Loucy (cell line): ENCODE data around the gene PPP3CA.
"Not testable (repeated sequence)": the region's sequence is repeated elsewhere in the genome, so short reads cannot be mapped to it uniquely, and the experiment has no call there.

ENCODE experiments used
- H2AFZ ChIP-seq: fragments of 200-600 bp; sonication (generic); 2 replicates; pipeline ENCODE4 v1.6.0; 2016; ENCODE audit warnings: antibody characterized with exemption, mild to moderate bottlenecking, low read length, moderate library complexity
- H3F3A ChIP-seq: fragments of 200-600 bp; 2 replicates; pipeline ENCODE4 v1.6.0; 2016; ENCODE audit warnings: antibody characterized with exemption, low read depth, mild to moderate bottlenecking
- H3K27me3 ChIP-seq: fragments of 200-600 bp; sonication (generic); 2 replicates; pipeline ENCODE4 v1.6.1; 2014; ENCODE audit warnings: low read length, mild to moderate bottlenecking; ENCODE audit not compliant: insufficient read depth, poor library complexity, severe bottlenecking
- H3K36me3 ChIP-seq: fragments of 200-600 bp; sonication (generic); 2 replicates; pipeline ENCODE4 v1.6.1; 2016; ENCODE audit warnings: low read length; ENCODE audit not compliant: insufficient read depth
- H3K4me1 ChIP-seq: fragments of 200-600 bp; sonication (generic); 2 replicates; pipeline ENCODE4 v1.5.1; 2014; ENCODE audit warnings: low read length, mild to moderate bottlenecking; ENCODE audit not compliant: insufficient read depth, poor library complexity, severe bottlenecking
- H3K4me2 ChIP-seq: fragments of 200-600 bp; sonication (generic); 2 replicates; pipeline ENCODE4 v1.6.0; 2014; ENCODE audit warnings: antibody characterized with exemption, low read length, low read depth, mild to moderate bottlenecking; ENCODE audit not compliant: poor library complexity, severe bottlenecking
- H3K4me3 ChIP-seq: fragments of 200-600 bp; sonication (generic); 2 replicates; pipeline ENCODE4 v1.5.1; 2014; ENCODE audit warnings: low read length, mild to moderate bottlenecking, mixed read lengths; ENCODE audit not compliant: poor library complexity, severe bottlenecking
- H3K79me2 ChIP-seq: fragments of 200-600 bp; sonication (generic); 2 replicates; pipeline ENCODE4 v1.6.1; 2014; ENCODE audit warnings: low read length; ENCODE audit not compliant: insufficient read depth
- H3K9ac ChIP-seq: fragments of 200-600 bp; sonication (generic); 2 replicates; pipeline ENCODE4 v1.6.0; 2014; ENCODE audit warnings: mild to moderate bottlenecking, low read depth, low read length, moderate library complexity; ENCODE audit not compliant: poor library complexity, severe bottlenecking
- H3K9me2 ChIP-seq: fragments of 200-600 bp; sonication (generic); replicated peaks from 2 replicates; pipeline ENCODE4 v1.6.1; 2016; ENCODE audit warnings: low read depth, low read length, mixed read lengths
- H3K9me3 ChIP-seq: fragments of 200-600 bp; sonication (generic); 2 replicates; pipeline ENCODE4 v1.6.1; 2014; ENCODE audit warnings: mild to moderate bottlenecking, antibody characterized with exemption, low read length, low read depth; ENCODE audit not compliant: insufficient read depth
- H4K20me1 ChIP-seq: fragments of 200-600 bp; sonication (generic); 2 replicates; pipeline ENCODE4 v1.6.0; 2014; ENCODE audit warnings: antibody characterized with exemption, low read length, mild to moderate bottlenecking; ENCODE audit not compliant: insufficient read depth, poor library complexity, severe bottlenecking
- EZH2phosphoT487 ChIP-seq: fragments of 200-600 bp; IDR thresholded peaks from 2 replicates; pipeline ENCODE4 v1.6.1; 2018; ENCODE audit warnings: antibody characterized with exemption, mild to moderate bottlenecking, moderate library complexity, borderline replicate concordance
- TF ChIP-seq, protein P1 (sequence below): fragments of 200-600 bp; sonication (generic); conservative IDR thresholded peaks from 2 replicates; pipeline ENCODE4 v1.5.1; 2014; ENCODE audit warnings: mild to moderate bottlenecking, antibody characterized with exemption, low read length

The PPP3CA gene

DNA sequence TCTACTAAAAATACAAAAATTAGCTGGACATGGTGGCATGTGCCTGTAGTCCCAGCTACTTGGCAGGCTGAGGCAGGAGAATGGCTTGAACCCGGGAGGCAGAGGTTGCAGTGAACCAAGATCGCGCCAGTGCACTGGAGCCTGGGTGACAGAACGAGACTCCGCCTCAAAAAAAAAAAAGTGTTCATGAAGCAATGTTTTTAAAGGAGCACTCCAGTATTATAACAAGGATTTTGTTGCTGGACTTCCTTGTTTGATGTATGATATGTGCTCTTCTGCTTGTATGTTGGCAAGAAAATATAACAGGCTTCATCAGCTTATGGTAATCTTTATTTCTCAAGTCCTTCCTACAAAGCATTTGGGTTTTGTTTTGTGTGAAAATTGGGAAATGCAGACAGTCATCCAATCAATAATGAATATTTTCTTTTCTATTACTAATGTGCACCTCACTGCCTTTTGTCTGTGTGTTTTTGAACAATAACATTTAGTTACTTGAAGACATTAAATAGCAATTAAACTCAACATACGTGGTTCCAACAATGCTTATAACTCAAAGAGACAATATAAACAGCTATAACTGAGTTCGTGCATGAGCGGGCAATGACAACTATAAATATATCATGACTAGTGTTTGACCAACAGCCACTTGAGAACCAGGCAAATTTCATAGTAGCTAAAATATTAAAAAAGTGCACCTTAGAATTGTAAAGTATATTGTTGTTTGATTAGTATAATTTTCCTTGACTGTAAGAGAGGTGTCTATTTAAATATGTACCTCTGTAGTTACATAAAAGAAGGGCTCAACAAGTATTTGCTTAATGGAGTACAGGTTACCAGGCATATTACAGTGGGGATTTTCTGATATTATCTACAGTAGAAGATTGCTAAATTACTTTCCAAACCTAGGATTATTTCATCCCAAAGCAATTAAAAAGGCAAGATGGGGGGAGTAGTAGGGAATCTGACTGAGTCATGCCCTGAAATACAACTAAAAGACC, 210.7 kb downstream of the PPP3CA start:
- no peaks in the 10 kb centered on the region for H3K27me3 ChIP-seq
- no peaks in the 10 kb centered on the region for H3K9me2 ChIP-seq
- no peaks in the 10 kb centered on the region for H4K20me1 ChIP-seq
- no peaks in the 10 kb centered on the region for H3F3A ChIP-seq
- peak overlapping the region; percentile 73 for H3K4me2 ChIP-seq
- H3K9me3 ChIP-seq, result no peaks in the 10 kb centered on the region
- no peaks in the 10 kb centered on the region for H3K36me3 ChIP-seq
- H3K4me1 ChIP-seq, result peaks cover 26% of the 10 kb centered on the region
- no peak overlapping the region for H3K4me3 ChIP-seq
- no peak overlapping the region for H3K9ac ChIP-seq
- H3K79me2 ChIP-seq, result no peaks in the 10 kb centered on the region
- TF ChIP-seq, protein P1, sequence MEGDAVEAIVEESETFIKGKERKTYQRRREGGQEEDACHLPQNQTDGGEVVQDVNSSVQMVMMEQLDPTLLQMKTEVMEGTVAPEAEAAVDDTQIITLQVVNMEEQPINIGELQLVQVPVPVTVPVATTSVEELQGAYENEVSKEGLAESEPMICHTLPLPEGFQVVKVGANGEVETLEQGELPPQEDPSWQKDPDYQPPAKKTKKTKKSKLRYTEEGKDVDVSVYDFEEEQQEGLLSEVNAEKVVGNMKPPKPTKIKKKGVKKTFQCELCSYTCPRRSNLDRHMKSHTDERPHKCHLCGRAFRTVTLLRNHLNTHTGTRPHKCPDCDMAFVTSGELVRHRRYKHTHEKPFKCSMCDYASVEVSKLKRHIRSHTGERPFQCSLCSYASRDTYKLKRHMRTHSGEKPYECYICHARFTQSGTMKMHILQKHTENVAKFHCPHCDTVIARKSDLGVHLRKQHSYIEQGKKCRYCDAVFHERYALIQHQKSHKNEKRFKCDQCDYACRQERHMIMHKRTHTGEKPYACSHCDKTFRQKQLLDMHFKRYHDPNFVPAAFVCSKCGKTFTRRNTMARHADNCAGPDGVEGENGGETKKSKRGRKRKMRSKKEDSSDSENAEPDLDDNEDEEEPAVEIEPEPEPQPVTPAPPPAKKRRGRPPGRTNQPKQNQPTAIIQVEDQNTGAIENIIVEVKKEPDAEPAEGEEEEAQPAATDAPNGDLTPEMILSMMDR, result no peak
- no peak for TF ChIP-seq EZH2phosphoT487
- no peak overlapping the region for H2AFZ ChIP-seq

DNA sequence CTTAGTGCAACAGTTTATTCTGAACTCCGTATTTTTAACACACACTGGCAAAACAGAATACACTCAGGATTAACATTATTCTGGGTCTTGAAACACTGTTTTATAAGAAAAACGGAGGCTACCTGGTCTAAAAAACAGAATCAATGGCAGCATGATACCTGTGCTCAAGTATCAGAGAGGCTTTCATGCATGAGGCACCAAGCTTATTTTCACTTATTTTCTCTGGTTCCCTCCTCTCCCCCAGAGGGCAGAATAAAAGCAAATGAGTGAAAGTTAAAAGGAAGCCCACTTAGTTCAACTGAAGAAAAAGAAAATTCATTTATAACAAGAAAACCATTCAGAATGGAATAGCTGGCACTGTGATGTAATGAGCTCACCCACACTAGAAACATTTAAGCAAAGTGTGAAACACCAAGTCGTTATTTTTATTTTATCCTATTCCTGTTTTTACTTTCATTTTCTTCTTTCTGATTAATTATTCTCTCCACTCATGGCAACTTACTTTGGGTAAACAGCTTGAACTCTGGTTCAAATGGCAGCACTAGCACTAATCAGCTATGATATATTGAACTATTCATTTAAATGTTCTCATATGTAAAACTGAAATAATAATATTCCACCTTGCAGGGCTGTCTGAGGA, 211.8 kb downstream of the PPP3CA start:
- no peaks in the 10 kb centered on the region for H3K36me3 ChIP-seq
- H3K9ac ChIP-seq, result peak overlapping the region; percentile 53
- H3K79me2 ChIP-seq, result 0 out of 2 replicates have a peak, but pooled peaks cover 4% of the 10 kb centered on the region
- H3K4me3 ChIP-seq, result peak overlapping the region; percentile 60
- no peaks in the 10 kb centered on the region for H3K9me2 ChIP-seq
- TF ChIP-seq, protein P1, result no peak
- TF ChIP-seq EZH2phosphoT487, result no peak
- H3K9me3 ChIP-seq, result no peaks in the 10 kb centered on the region
- H2AFZ ChIP-seq, result peak overlapping the region; percentile 40; the same call in 1 of the 2 replicates
- no peaks in the 10 kb centered on the region for H3F3A ChIP-seq
- H3K27me3 ChIP-seq, result no peaks in the 10 kb centered on the region
- peaks cover 16% of the 10 kb centered on the region for H3K4me1 ChIP-seq
- H4K20me1 ChIP-seq, result no peaks in the 10 kb centered on the region
- peak overlapping the region; percentile 73 for H3K4me2 ChIP-seq

DNA sequence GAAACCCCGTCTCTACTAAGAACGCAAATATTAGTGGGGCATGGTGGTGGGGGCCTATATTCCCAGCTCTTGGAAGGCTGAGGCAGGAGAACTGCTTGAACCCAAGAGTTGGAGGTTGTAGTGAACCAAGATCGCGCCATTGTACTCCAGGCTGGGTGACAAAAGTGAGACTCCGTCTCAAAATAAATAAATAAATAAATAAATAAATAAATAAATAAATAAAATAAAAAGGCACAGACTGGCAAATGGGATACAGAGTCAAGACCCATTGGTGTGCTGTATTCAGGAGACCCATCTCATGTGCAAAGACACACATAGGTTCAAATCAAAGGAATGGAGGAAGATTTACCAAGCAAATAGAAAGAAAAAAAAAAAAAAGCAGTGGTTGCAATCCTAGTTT, 216.3 kb downstream of the PPP3CA start:
- not testable (repeated sequence) for H2AFZ ChIP-seq, H3K27me3 ChIP-seq, H3F3A ChIP-seq, H3K9ac ChIP-seq, H3K4me3 ChIP-seq, H3K9me2 ChIP-seq, H3K4me2 ChIP-seq, H3K79me2 ChIP-seq, H3K9me3 ChIP-seq, H3K36me3 ChIP-seq, H4K20me1 ChIP-seq
- peaks cover 24% of the 10 kb centered on the region for H3K4me1 ChIP-seq

DNA sequence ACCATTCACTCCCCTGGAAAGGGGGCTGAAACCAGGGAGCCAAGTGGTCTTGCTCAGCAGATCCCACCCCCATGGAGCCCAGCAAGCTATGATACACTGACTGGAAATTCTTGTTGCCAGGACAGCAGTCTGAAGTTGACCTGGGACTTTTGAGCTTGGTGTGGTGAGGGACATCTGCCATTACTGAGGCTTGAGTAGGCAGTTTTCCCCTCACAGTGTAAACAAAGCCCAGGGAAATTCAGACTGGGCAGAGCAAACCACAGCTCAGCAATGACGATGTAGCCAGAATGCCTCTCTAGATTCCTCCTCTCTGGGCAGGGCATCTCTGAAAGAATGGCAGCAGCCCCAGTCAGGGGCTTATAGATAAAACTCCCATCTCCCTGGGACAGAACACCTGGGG, 218.4 kb downstream of the PPP3CA start:
- H3K4me2 ChIP-seq, H3K4me3 ChIP-seq, H3K9me2 ChIP-seq, H3K36me3 ChIP-seq, H3K9me3 ChIP-seq, H3K9ac ChIP-seq, H3F3A ChIP-seq, H3K27me3 ChIP-seq, H3K79me2 ChIP-seq, H2AFZ ChIP-seq, H4K20me1 ChIP-seq: not testable (repeated sequence)
- peaks cover 22% of the 10 kb centered on the region for H3K4me1 ChIP-seq
